B cell (primary cell): ENCODE data around the gene GABRD. TPM values are rescaled to one million over a fixed set of nuclear protein-coding genes. Genes with fewer than 3 reads are reported as not detected.

ENCODE experiments used
- ATAC-seq: fragments of 200-7000 bp; cut with Tn5 transposase; one replicate; pipeline ENCODE4 v1.10.0; 2021; ENCODE audit warnings: low read depth, mild to moderate bottlenecking, moderate number of reproducible peaks, moderate library complexity
- CTCF ChIA-PET: fragments of 350-600 bp; sonication (Branson Sonifier 250); formaldehyde crosslinking; loops from one replicate; lab custom pipeline; 2021; ENCODE audit warnings: antibody characterized with exemption, inconsistent platforms; lab: Charles Lee
- POLR2A ChIA-PET: fragments of 350-600 bp; sonication (Branson Sonifier 250); formaldehyde crosslinking; loops from one replicate; lab custom pipeline; 2021; ENCODE audit warnings: antibody characterized with exemption; lab: Charles Lee
- DNase-seq: peaks from one replicate; pipeline ENCODE4 v3.0.0; 2013
- H2AFZ ChIP-seq: 2 replicates; pipeline ENCODE4 v1.6.1; 2012; ENCODE audit warnings: mild to moderate bottlenecking, low read depth, low read length; ENCODE audit not compliant: insufficient read depth, poor library complexity, severe bottlenecking
- H3K27ac ChIP-seq, 2 donors: 1 replicate in 1 of 2; 2 replicates in 1 of 2; pipeline ENCODE4 v1.5.1; 2012 to 2013; ENCODE audit warnings: low read length in 2 of 2, mild to moderate bottlenecking in 2 of 2, moderate library complexity in 1 of 2
- H3K27me3 ChIP-seq, 4 experiments: fragments of 200-600 bp in 1 of 4; sonication (generic) in 1 of 4; replicated peaks in 1 of 4; 1 replicate in 2 of 4; 2 replicates in 2 of 4; pipeline versions ENCODE4 v1.6.1 to v1.7.0; 2013 to 2016; ENCODE audit warnings: low read length in 3 of 4, mild to moderate bottlenecking in 2 of 4, mixed read lengths in 1 of 4, moderate library complexity in 1 of 4; ENCODE audit not compliant: insufficient read depth in 4 of 4, control insufficient read depth in 3 of 4; ENCODE audit errors: control extremely low read depth in 1 of 4
- H3K36me3 ChIP-seq, 2 experiments: replicated peaks in 1 of 2; 1 replicate in 1 of 2; 2 replicates in 1 of 2; pipeline versions ENCODE4 v1.6.1 to v1.7.1; 2013; ENCODE audit warnings: low read length in 1 of 2; ENCODE audit not compliant: insufficient read depth in 2 of 2, control insufficient read depth in 1 of 2; ENCODE audit errors: control extremely low read depth in 1 of 2, extremely low read depth in 1 of 2
- H3K4me1 ChIP-seq, 2 donors: fragments of 200-600 bp in 1 of 2; sonication (generic) in 1 of 2; 1 replicate in 1 of 2; 2 replicates in 1 of 2; pipeline versions ENCODE4 v1.5.1 to v1.6.1; 2013 to 2017; ENCODE audit warnings: low read length in 2 of 2; ENCODE audit not compliant: control insufficient read depth in 2 of 2, insufficient read depth in 2 of 2
- H3K4me2 ChIP-seq: replicated peaks from 2 replicates; pipeline ENCODE3; 2012; ENCODE audit warnings: mild to moderate bottlenecking, low read depth, low read length; ENCODE audit not compliant: poor library complexity, severe bottlenecking
- H3K4me3 ChIP-seq, 5 experiments: fragments of 200-600 bp in 1 of 5; sonication (generic) in 1 of 5; 1 replicate in 3 of 5; 2 replicates in 2 of 5; pipeline versions ENCODE4 v1.5.1 to v1.7.0; 2011 to 2016; ENCODE audit warnings: low read length in 4 of 5, mild to moderate bottlenecking in 4 of 5, low read depth in 2 of 5, control low read depth in 1 of 5, moderate library complexity in 1 of 5; ENCODE audit not compliant: insufficient read depth in 1 of 5; ENCODE audit errors: control extremely low read depth in 1 of 5, extremely low read depth in 1 of 5
- H3K79me2 ChIP-seq: fragments of 200-600 bp; sonication (generic); one replicate; pipeline ENCODE4 v1.6.0; 2016; ENCODE audit warnings: low read length; ENCODE audit not compliant: control insufficient read depth, insufficient read depth
- H3K9ac ChIP-seq: fragments of 200-600 bp; sonication (generic); 2 replicates; pipeline ENCODE4 v1.6.1; 2017; ENCODE audit warnings: mild to moderate bottlenecking, low read length, moderate library complexity
- H3K9me3 ChIP-seq, 3 donors: one replicate each; pipeline versions ENCODE4 v1.6.1 to v1.7.1; 2013; ENCODE audit warnings: low read length in 2 of 3; ENCODE audit not compliant: control insufficient read depth in 2 of 3, insufficient read depth in 1 of 3; ENCODE audit errors: control extremely low read depth in 1 of 3
- H4K20me1 ChIP-seq: 2 replicates; pipeline ENCODE4 v1.6.0; 2012; ENCODE audit warnings: mild to moderate bottlenecking, low read length; ENCODE audit not compliant: insufficient read depth, control insufficient read depth, poor library complexity, severe bottlenecking
- H3K27ac Mint-ChIP-seq: one replicate; pipeline ENCODE4 v1.8.0; 2021; ENCODE audit warnings: mixed read lengths
- H3K27me3 Mint-ChIP-seq: one replicate; pipeline ENCODE4 v1.8.0; 2021; ENCODE audit warnings: mixed read lengths
- H3K4me1 Mint-ChIP-seq: one replicate; pipeline ENCODE4 v1.8.0; 2021; ENCODE audit warnings: mixed read lengths
- H3K4me3 Mint-ChIP-seq: one replicate; pipeline ENCODE4 v1.8.0; 2021; ENCODE audit warnings: mixed read lengths
- H3K9me3 Mint-ChIP-seq: one replicate; pipeline ENCODE4 v1.8.0; 2022; ENCODE audit warnings: mixed read lengths; ENCODE audit not compliant: insufficient read depth
- CTCF ChIP-seq: fragments of 200-600 bp; IDR thresholded peaks from one replicate; pipeline ENCODE4 v1.8.0; 2022; ENCODE audit warnings: antibody characterized with exemption, mild to moderate bottlenecking
- EZH2 ChIP-seq: IDR thresholded peaks from 2 replicates; pipeline ENCODE4 v1.6.1; 2012; ENCODE audit warnings: borderline replicate concordance, low read depth, mild to moderate bottlenecking, moderate library complexity, low read length; ENCODE audit not compliant: insufficient read depth, poor library complexity, severe bottlenecking
- WGBS: methylation state at CpG from one replicate; pipeline ENCODE4 v1.1.5; 2013; ENCODE audit warnings: missing lambda C conversion rate; ENCODE audit not compliant: insufficient coverage; 5-methylcytosine and 5-hydroxymethylcytosine counted together
- intact Hi-C: fragments of 100-400 bp; cut with micrococcal nuclease; formaldehyde crosslinking; loops from one replicate; pipeline ENCODE4 v1.10.0; 2022
- polyA plus RNA-seq: library from polyadenylated mRNA; depleted of rRNA; stranded (reverse); fragments of >200 nt; gene quantifications from 2 replicates; pipeline ENCODE4 v1.2.3, GENCODE V29; 2012
- total RNA-seq, 2 donors: library from RNA; stranded (reverse); fragments of 120-200 nt in 1 of 2; gene quantifications; 1 replicate in 1 of 2; 2 replicates in 1 of 2; pipeline versions ENCODE4 v1.2.3 to v1.2.4, GENCODE V29; 2013 to 2022

The GABRD gene
- total and polyA plus RNA-seq, 2 donors (not counting 1 experiment from before 2014, with no cell fraction given) = not detected

- Mint-ChIP-seq H3K27me3 (peaks cover 47% of the 10 kb centered on the region), H3K4me1 (no peaks in the 10 kb centered on the region), H3K9me3 (no peaks in the 10 kb centered on the region), H3K4me3 (no peak overlapping the region), H3K27ac (no peak overlapping the region)
- H3K9me3 ChIP-seq = no peaks in the 10 kb centered on the region
- no peak overlapping the region for H3K4me2 ChIP-seq
- WGBS = 87% methylated on average over 15 of the region's 21 CpGs
- TF ChIP-seq EZH2 (no peak), CTCF (no peak)
- intact Hi-C loops = no loop called here
- ATAC-seq (no peak), DNase-seq (no peak)
- H2AFZ ChIP-seq = no peak overlapping the region
- peaks cover 0 to 3% of the 10 kb centered on the region in 2 donors for H3K4me1 ChIP-seq
- no peak overlapping the region for H3K9ac ChIP-seq
- POLR2A ChIA-PET = interaction anchor here (0.7 kb wide), 1 partner anchor 1025 kb away, joined by 5 read pairs; no protein-coding TSS in a partner anchor
- no peak overlapping the region for H3K27ac ChIP-seq
- CTCF ChIA-PET = no interaction called here
- no peaks in the 10 kb centered on the region for H3K79me2 ChIP-seq
- H4K20me1 ChIP-seq = no peaks in the 10 kb centered on the region
- H3K36me3 ChIP-seq = no peaks in the 10 kb centered on the region
- H3K4me3 ChIP-seq = no peak overlapping the region
- peaks cover 0 to 38% (median 2%) of the 10 kb centered on the region in 4 experiments for H3K27me3 ChIP-seq
Measured at GRCh38 chr1:2004856-2005255, 14.3 kb upstream of the GABRD start.

GRCh38 chr1:2009101-2010053 is 9.8 kb upstream of the GABRD start:
- H3K79me2 ChIP-seq = no peaks in the 10 kb centered on the region
- Mint-ChIP-seq H3K4me1 (no peaks in the 10 kb centered on the region), H3K27me3 (peaks cover 28% of the 10 kb centered on the region), H3K27ac (no peak overlapping the region), H3K4me3 (no peak overlapping the region), H3K9me3 (no peaks in the 10 kb centered on the region)
- H3K4me1 ChIP-seq = no peaks in the 10 kb centered on the region
- DNase-seq = no peak
- no peak overlapping the region for H2AFZ ChIP-seq
- no peak for ATAC-seq
- no peaks in the 10 kb centered on the region for H4K20me1 ChIP-seq
- whole genome bisulfite sequencing = 93% methylated on average over 23 of the region's 27 CpGs
- no peak for TF ChIP-seq EZH2
- TF ChIP-seq CTCF = no peak
- H3K9me3 ChIP-seq = no peaks in the 10 kb centered on the region
- intact Hi-C loops = no loop called here
- H3K4me2 ChIP-seq = no peak overlapping the region
- no peak overlapping the region for H3K27ac ChIP-seq
- H3K9ac ChIP-seq = no peak overlapping the region
- POLR2A ChIA-PET = no interaction called here
- H3K36me3 ChIP-seq = no peaks in the 10 kb centered on the region
- H3K4me3 ChIP-seq = no peak overlapping the region
- peaks cover 0 to 10% (median 0%) of the 10 kb centered on the region in 4 experiments for H3K27me3 ChIP-seq
- CTCF ChIA-PET = no interaction called here
